NCI-H446 (cell line): Measurements from ENCODE around the gene NOLC1.

ENCODE experiments used
- DNase-seq, 2 experiments: peaks; one replicate each; lab custom pipeline; 2025; lab: John Stamatoyannopoulos, UW

NOLC1 gene

DNA sequence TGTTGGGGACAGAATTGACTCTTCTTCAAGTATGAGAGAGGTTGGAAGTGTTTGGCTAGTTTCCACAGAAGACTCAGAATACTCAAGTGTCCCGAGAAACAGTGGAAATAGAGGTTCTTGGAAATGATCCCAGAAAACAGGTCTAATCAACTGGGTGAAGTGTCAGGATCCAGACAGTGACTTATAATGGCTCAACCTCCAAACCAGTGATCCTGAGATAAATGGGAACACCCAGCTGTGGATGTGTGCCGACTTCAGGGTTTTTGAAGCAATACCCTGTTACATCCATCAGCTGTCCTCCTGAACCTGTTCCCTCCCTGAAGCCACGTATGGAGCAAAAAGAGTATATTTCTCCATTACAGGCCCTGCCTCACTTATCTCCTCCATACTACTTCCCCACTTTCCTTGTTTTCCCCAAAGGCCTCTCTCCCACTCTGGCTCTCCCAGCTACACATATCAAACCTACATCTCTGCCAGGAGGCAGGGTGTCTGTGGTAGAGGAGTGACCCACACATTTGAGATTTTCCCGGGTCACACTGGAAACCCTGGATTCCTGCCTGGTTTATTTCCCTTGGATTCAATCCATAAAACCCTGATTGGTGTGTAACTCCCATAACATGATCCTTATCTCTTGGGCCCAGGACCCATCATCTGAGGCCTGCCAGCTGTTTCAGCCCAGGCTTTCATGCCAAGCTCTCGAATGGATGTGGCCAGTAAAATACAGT lies 56.3 kb downstream of the NOLC1 start:
- no peak for DNase-seq

DNA sequence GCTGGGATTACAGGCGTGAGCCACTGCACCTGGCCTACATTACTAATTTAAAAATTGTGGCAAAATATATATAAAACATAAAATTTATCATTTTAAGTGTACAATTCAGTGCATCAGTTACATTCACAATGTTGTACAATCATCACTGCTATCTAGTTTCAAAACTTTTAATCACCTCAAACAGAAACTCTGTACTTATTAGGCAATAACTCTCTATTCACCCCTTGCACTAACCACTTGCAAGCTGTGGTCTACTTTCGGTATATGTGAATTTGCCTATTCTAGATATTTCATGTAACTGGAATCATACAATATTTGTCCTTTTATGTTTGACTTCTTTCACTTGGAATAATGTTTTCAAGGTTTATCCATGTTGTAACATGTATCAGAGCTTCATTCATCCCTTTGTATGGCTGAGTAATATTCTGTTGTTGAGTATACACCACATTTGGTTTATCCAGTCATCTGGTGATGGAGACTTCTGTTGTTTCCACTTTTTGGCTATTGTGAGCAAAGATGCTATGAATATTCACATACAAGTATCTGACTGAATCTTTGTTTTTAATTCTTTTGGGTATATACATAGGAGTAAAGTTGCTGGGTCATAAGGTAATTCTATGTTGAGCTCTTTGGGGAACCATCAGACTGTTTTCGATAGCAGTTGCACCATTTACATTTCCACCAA lies 59.6 kb downstream of the NOLC1 start:
- DNase-seq, result no peak
